HG02970 (cell line): ENCODE results near the gene CSGALNACT2.

Source experiments
- ATAC-seq: cut with Tn5 transposase; IDR thresholded peaks from one replicate; pipeline ENCODE4 v1.9.1; 2021; ENCODE audit warnings: mild to moderate bottlenecking, moderate library complexity, moderate number of reproducible peaks; ENCODE audit not compliant: unreplicated experiment, low FRiP score

Gene CSGALNACT2

DNA sequence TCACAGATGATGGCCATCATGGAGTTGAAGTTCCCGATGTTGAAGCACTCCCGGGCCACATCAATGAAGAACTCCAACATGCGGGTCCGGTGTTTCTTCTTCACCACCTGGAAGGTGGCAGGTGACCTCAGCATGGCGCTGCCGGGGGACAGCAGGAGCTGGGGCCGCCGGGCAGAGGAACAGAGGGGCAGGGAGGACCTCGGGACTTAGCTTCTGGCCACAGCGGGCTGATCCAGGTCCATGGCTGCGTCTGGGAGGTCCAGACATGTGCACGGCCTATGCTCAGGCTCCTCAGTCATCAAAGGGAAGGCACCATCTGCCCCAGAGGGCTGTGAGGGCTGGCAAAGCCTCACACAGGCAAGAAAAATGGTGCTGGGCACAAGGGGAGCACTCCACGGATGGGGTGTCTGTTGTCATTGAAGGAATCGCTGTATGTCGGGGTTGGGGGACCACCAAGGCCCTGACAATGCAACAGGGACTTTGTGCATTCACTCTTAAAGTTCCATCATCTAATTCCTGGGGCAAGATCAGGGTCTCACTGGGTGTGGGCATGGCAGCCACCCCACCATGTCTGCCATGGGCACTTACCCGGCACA is 60.9 kb downstream of the CSGALNACT2 start:
- ATAC-seq = no peak

DNA sequence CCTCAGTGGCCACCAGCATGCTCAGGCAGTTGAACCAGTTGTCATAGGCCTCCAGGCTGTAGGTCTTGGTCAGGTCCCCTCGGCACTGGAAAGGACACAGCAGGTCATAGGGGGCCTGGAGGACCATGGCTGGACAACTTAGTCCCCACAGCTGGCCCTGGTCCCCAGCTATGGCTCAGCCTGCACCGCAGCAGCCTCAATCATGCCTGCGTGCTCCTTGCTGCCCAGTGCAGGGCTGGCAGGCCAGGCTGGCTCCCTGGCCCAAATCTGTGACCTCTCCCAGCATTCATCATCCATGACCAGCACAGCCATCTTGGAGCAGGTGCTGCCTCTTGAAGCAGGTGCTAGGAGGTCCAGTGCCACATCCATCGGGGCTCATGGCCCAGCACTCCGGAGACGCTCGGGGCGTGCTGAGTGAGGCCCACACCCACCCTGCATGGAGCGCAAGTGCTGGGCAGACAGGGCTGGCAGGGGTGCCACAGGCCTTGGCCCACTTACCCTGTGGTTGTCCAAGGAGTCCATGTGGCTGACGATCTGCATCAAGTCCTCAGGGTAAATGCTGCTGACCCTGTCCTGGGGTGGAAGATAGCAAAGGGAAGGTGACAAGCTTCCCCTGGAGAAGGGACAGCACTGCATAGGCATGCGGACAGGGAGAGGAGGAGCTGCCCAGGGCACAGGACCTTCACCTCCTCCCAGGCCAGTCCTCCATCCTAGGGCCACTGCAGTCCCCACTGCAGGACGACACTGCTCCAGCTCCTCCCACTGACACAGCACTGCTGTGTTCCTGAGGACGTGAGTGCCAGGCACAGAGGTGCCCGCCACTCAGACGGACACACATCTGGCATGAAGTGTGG is 61.7 kb downstream of the CSGALNACT2 start:
- no peak for ATAC-seq

DNA sequence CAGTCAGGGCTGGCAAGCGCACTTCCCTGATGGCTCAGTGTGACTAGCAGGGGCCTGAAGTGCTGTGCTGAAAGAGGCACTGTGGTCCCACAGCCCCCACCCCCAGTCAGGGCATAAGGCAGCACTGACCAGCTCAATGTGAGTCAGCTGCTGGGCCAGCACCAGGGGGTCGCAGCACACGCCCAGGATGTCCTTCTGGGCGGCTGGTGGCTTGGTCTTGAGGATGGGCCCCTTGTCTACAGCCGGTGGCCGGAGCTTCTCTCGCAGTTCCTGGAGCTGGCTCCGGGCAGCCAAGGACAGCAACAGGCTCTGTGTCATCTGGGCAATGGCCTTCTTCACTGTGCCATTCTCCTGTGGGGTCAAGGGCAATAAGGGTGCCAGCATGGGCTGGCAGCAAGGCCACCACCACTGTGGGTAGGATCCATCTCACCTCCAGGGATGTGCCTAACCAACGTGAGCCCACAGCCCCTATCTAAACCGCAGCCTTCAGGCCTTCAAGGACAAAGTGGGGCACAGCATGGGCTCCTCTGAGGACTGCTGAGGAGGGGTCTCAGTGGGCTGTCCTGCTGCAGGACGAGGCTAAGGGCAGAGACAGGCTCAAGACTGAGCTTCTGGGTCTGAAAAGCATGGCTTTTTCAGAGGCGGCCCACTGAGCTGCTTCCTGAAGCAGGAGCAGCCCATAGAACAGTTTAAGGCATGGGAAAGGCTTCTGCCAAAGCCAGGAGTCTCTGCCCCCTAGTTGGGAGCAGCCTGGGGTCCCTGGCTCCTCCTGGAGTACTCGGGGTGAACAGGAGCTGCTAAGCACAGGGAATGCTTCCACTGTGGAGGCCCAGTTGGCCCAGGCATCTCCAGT is 62.5 kb downstream of the CSGALNACT2 start:
- no peak for ATAC-seq

DNA sequence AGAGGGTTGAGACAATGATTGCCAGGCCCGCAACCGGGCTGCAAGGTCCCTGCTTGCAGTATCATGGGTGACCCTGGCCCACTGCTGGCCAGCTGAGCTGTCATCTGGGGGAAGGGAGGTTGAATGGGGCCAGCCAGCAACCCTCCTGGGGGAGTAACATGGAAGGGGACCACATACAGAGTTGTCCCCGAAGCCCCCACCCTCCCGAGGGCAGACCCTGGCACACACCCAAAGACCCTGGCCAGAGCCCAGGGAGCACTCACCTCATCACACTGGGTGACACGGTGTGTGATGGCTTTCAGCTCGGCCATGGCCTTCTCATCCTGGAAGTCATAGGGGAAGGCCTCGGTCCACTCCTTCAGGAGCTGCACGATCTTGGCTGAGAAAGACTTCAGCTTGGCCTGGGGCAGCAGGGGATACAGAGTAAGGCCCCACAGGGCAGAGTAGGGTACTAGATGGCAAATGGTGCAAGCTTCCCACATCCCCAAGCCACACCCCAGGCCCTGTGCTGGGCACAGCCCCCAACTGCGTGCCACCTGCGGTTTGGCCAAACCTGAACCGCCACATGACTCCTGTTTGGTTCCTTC is 63.4 kb downstream of the CSGALNACT2 start:
- ATAC-seq = no peak

DNA sequence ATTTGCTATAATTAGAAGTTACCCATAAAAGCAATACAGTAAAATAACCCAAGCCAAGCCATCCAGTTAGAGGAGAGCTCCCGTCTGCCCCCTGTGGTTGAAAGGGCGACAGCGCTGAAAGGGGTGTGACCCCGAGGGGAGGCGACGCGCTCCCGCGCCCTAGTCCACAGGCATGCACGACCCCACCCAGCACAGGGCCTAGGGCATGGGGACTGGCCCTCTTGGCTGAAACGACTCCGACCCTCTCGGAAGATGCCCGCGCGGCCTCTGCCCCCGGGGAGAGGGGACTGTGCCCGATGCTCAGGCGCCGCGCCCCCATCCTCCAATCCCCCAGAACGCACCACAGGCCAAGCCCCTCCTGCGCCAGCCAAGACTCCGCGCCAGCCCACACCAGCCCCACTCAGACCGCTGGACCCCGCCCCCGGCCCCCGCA is 64.0 kb downstream of the CSGALNACT2 start:
- no peak for ATAC-seq

DNA sequence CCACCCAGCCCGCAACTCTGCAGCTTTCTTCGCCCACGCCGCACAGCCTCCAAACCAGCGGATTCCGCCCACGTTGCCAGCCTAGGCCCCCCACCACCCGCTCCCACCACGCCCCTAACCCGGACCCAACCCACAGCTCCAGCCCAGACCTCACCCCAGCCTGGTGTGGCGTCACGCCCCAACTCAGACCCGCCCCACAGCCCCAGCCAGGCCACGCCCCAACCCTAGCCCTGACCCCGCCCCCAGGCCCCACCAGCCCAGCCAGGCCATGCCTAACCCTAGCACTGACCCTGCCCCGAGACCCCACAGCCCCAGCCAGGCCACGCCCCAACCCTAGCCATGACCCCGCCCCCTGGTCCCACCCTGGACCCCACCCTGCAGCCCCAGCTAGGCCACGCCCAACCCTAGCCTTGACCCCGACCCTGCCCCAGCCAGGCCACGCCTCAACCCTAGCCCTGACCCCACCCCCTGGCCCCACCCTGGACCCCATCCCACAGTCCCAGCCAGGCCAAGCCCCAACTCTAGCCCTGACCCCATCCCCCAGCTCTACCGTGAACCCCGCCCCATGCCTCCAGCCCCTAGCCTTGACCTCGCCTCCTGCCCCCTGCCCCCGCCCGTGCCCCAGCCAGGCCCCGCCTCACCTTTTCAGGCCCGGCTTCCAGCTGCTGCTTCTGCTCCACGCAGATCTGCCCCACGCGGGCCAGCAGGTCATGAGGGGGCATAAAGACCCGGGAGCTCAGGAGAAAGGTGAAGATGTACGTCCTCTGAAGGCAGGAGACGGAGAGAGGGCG is 64.6 kb downstream of the CSGALNACT2 start:
- no peak for ATAC-seq

DNA sequence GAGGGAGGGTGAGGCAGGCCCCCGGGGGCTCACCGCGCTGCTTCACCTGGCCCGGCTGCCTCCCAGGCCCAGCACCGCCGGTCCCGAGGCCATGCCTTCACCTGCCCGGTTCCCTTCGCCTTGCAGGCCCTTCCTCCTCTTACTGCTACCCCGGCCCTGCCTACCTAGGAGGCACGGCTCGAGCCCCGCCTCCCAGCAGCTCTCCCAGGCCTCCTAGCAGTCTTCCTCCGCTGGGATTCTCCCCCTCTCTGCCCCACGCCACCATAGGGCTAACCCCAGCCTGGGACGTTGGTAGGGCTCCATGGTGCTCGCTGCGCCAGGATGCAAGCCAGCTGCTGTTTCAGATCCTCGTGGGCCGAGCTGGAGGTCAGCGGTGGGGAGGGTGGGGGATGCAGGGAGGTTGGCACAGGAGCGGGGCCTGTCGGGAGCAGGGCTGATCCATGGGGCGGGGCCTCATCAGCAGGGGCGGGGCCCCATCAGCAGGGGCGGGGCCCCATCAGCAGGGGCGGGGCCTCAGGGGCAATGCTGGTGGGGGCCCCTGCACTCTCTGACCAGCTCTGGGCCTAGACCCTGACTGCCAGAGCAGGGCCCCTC is 65.3 kb downstream of the CSGALNACT2 start:
- no peak for ATAC-seq

DNA sequence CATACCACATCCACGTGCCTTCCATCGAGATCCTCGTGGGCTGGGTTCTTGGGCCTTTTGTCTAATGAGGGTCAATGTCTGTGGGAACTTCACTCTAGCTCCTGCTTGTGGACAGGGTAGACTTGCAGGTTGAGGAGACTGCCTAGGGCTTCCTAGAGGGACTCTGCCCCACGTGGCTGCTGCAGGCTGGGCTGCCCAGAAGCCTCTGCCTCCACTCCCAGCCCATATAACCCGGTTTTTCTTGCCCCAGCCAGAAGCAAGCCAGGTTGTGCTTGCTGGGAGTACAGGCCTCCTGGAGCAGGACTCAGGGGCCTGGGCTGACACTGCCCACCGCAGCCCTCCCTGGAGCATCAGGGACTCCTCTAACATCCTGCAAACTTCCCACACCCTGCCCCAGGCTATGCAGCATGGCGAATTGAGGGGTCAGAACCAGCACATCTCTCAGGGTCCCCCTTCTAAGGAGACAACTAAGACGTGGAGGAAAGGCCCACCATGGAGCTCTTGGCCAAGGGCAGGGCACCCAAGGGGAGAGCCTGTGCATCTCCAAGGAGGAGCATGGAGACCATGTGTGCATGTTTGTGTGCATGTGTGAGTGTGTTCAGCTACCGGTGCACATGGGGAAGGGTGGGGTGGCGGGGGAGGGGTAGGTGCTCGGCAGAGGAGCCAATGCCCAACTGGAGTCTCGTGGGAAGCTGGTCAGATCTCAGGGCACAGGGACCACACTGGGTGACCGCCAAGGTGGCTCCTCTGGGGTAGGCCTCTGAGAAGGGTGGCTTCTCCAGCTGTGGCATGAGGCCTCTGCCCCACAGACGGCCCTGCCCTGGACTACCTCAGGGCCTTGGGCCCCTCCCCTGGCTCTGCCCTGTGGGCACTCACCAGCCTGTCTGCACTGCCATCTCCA is 66.0 kb downstream of the CSGALNACT2 start:
- no peak for ATAC-seq

GRCh38 chr10:43204943-43205671 is 66.9 kb downstream of the CSGALNACT2 start:
- no peak for ATAC-seq

GRCh38 chr10:43205681-43206390 is 67.6 kb downstream of the CSGALNACT2 start:
- no peak for ATAC-seq

GRCh38 chr10:43206391-43207235 is 68.4 kb downstream of the CSGALNACT2 start:
- ATAC-seq = no peak

- ATAC-seq = no peak
These were observed 70.2 kb downstream of the CSGALNACT2 start for GRCh38 chr10:43208147-43209073.

- no peak for ATAC-seq
These were observed 70.8 kb downstream of the CSGALNACT2 start for GRCh38 chr10:43209074-43209455.

DNA sequence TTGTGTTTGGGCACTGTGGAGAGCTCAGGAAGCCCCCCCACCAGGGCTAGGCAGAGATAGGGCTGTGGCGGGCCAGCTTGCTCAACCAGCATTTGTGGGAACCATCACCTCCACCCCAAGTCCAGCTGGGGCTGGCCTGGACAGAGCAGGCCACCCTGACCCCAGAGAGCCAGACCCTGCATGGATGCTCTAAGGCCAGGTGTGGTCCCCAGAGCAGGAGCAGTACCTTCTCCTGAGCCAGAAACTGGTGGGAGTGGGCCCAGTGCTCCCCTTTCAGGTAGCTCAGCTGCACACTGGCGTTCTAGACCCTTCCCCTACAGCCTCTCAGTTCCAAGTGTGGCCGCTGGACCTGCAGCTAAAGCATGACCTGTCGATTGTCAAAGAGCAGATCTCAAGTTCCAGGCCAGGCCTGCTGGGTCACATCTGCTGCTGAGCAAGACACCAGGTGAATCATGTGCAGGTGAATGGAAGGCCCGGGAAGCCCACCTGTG is 71.5 kb downstream of the CSGALNACT2 start:
- no peak for ATAC-seq

DNA sequence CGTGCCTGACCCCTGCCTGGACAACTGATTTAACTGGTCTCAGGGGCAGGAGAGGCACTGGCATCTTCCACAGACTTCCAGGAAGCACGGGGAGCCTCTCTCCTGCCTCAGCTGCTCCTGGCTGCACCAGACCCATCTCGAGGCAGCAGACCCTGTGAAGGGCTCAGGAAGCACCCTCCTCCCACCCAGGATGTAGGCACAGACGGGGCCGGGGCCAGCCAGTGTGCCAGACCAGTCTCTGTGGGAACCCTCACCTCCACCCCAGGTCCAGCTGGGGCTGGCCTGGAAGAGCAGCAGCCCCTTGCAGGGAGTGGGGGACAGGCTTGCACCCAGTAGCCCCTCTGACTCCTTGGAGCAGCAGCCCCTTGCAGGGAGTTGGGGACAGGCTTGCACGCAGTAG is 72.3 kb downstream of the CSGALNACT2 start:
- ATAC-seq = no peak
